CD4-positive, alpha-beta T cell treated with Interleukin-6 for 4 hours (primary cell): ENCODE results near the gene BAHD1.

ENCODE experiments used
- DNase-seq: peaks from one replicate; pipeline ENCODE4 v3.0.0-alpha.2; 2020; ENCODE audit warnings: mixed read lengths

Gene BAHD1

DNA sequence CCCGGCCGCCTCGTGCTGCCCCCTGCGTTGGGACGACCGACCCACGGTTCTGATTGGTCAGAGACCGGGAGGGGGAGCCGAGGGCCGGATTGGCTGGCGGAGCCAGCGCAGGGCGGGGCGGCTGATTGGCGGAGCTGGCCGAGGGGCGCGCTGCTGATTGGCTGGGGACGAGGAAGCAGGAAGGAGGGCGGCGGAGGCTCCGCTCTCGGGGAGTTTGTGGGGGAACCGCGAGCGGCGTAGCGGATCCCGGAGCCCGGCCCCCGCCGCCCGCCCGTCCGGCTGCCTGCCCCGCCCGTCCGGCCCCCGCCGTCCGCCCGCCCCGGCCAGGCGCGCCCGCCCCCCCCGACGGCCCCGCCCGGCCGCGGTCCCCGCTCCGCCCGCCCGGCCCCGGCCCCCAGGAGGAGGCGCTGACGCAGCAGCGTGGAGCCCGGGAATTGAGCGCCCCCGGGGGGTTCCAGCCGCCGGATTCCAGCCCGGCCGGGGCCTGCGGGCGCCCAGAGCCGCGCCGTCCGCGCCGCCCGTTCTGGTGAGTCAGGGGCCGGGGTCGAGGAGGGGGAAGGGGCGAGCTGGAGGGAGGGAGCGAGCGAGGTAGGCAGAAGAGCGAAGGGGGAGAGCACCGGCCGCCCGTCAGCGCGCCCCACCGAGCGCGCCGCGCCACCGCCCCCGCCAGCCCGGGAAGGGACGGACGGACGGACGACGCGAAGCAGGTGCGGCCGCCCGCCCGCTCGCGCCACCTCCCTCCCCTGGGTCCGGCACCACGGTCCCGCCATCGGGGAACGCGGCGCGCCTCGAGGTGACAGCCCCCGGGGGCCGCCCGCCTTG lies at the start of gene BAHD1:
Gene BAHD1 (plus strand): TSS at position 211 of the 822 bp plus-strand sequence. CDS start 17,512 bp downstream, outside the sequence.
- DNase-seq: peak; percentile 97

DNA sequence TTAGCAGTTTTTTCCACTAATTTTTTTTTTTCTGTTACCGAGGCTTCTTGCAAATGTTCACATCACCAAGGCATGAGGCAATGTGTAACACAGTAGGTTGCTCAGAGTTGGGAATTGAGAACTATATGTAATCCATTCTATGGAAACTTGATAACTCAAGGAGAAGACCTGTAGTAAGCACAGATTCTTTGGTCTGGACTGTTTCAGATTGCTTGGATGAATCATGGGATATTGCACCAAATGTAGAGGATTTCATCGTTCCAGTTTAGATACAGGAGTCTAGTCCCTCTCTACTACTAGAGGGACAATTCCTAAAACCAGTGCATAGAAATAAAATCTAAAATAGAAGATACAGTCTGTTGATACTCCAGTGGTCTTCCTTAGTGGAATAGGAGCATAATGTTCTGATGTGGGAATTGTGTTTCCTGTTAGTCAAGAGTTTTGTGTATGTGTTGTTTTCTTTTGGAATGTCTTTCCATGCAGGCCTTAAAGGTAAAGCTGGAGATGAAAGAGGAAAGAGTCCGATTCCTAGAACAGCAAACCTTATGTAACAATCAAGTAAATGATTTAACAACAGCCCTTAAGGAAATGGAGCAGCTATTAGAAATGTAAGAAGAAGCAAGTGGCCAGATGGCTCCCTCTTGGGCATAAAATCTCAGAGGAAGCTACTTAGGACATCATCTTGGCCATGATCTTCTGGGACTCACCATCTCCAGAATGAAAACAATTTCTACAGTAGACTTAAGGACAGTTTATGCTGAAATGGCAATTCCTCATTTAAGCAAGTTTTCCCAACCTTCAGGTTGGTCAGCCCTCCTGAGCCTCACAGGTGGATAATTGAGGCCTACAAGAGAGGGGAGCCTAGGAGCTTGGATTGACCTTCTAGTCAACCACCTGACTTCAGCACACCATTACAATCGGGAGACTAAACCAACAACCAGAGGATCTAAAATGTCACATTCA lies 47.5 kb upstream of the BAHD1 start:
- DNase-seq: no peak

DNA sequence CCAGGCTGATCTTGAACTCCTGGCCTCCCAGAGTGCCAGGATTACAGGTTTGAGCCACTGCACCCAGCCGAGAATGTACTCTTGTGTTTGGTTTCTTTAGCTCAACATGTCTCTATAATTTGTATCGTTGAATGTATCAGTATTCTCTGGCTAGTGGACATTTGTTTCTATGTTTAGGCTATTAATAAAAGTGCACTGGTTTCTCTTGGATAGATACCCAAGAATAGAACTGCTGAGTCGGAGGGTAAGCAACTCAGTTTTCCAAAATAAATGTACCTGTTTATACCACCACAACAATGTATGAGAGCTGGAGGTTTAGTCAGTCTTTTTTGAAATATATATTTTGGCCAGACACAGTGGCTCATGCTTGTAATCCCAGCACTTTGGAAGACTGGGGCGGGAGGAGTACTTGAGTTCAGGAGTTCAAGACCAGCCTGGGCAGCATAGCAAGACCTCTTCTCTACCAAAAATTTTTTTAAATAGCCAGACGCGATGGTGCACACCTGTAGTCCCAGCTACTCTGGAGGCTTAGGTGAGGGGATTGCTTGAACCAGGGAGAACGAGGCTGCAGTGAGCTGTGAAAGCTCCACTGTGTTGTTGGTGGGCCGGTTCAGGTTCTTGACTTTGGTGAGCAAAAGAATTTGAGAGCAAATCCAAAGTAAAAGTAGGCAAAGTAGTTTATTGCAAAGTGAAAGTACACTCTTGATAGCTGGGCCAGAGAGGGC lies 42.9 kb upstream of the BAHD1 start:
- DNase-seq: no peak

DNA sequence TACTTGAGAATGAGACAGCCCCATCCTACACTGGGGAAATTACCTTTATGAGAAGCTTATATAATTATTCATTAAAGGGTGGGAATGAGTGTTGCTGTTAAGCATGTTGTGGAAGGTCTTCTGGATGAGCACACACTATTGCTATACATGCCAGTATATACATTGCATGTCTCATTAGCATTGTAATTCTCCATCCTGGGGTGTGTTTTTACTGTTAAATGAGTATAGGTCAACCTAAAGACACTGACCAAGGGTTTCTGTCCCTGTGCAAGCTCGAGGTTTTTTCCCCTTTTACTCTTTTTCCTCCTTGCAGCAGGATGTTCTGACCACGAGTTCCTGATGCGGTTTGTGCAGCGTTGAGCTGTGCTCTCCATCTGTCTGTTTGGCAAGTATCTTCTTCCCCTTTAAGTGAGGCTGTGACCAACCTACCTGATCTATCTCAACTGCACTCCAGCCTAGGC lies 42.3 kb upstream of the BAHD1 start:
- peak; percentile 21 for DNase-seq

DNA sequence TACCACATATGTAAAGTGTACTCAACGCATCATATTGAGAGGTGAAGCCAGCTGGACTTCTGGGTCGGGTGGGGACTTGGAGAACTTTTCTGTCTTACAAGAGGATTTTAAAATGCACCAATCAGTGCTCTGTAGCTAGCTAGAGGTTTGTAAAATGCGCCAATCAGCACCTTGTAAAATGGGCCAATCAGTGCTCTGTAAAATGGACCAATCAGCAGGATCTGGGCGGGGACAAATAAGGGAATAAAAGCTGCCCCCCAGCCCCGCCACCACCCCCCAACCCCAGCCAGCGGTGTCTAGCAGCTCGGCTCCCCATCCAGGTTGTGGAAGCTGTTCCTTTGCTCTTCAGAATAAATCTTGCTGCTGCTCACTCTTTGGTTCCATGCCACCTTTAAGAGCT lies 41.4 kb upstream of the BAHD1 start:
- DNase-seq: no peak

DNA sequence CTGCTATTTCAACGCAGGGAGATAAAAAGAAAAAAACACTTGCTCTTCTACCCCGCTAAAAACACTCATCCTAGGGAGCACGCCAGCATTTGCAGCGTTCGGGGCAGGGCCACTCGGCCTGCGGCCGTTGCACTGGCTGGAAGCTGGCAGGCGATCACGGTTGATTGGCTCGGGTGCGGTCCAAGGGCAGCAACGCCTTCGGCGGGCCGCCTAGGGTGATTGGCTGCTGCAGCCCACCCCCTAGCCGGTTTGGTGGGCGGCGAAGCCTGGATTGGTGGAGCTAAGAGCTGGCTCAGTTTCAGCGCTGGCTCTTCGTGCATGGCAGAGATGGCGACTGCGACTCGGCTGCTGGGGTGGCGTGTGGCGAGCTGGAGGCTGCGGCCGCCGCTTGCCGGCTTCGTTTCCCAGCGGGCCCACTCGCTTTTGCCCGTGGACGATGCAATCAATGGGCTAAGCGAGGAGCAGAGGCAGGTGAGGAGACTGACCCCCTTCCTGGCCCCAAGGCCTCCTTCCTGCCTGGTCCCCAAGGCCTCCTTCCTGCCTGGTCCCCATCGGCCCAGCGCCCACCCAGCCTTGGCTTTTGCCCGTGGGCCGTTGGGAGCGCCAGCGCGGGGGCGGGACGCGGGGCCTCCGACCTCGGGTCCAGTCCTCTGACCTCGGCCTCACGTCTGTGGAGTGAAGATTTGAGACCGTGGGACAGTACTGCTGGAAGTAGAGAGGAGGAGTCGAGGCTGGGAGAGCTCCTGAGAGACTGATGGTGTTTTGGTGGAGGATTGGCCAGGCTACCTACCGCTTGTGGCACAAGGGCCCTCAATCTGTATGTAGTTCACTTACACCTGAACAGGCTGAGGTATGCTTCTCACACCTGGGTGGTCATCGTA lies 35.0 kb upstream of the BAHD1 start, which contains the start of gene IVD:
Gene IVD (plus strand): TSS at position 295 of the 881 bp plus-strand sequence. CDS start 33 bp downstream, at position 328.
- peak; percentile 89 for DNase-seq

DNA sequence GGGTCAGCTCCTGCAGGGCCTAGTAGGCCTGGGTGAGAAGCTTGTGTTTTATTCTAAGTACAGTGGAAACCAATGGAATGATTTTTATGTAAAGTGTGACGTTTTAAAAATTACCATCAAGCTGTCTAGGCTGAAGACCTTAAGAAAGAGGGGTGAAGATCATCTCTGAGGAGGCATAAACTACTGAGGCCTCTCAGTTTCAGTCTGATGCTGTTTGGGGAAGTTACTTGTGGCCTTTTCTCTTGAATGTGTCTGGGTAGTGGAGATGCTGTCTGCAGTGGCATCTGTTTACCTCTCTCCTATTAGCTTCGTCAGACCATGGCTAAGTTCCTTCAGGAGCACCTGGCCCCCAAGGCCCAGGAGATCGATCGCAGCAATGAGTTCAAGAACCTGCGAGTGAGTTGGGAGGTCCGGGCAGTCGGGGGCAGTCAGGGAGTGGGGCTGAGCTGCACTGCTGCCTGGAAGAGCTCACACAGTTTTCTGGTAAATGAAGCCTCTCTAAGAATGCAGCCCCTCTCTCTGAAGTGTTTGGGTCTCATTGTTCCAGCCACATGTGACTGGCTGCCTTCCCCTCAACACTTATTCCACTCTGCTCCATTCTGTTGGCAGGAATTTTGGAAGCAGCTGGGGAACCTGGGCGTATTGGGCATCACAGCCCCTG lies 33.3 kb upstream of the BAHD1 start:
- no peak for DNase-seq

DNA sequence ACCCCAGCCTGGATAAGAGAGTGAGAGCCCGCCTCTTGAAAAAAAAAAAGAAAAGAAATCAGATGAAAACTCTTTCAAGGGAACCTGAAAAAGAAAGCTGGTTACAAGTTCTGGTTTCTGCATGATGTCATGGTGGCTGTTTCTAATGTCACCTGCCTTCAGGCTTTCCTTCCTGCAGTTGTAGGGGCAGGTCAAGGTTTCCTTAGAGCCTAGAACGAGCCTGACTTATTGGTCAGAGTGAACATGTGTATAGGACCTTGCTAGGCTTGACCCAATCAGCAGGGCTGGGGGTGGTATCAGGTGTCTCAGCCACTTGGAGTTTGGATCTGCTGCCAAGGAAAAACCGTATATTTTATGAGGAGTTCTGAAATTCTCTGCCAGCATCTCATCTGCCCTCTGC lies 31.4 kb upstream of the BAHD1 start:
- no peak for DNase-seq

DNA sequence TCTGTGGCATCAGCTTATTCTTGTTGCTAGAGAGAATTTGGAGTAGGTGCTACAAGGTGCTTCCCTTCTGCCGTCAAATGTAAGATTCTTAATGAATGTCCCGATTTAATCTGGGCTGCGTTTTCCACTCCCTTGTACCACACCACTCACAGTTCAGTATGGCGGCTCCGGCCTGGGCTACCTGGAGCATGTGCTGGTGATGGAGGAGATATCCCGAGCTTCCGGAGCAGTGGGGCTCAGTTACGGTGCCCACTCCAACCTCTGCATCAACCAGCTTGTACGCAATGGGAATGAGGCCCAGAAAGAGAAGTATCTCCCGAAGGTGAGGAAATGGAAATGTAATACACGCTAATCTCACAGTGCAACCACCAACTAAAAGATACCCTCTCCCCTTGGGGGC lies 30.3 kb upstream of the BAHD1 start:
- no peak for DNase-seq

DNA sequence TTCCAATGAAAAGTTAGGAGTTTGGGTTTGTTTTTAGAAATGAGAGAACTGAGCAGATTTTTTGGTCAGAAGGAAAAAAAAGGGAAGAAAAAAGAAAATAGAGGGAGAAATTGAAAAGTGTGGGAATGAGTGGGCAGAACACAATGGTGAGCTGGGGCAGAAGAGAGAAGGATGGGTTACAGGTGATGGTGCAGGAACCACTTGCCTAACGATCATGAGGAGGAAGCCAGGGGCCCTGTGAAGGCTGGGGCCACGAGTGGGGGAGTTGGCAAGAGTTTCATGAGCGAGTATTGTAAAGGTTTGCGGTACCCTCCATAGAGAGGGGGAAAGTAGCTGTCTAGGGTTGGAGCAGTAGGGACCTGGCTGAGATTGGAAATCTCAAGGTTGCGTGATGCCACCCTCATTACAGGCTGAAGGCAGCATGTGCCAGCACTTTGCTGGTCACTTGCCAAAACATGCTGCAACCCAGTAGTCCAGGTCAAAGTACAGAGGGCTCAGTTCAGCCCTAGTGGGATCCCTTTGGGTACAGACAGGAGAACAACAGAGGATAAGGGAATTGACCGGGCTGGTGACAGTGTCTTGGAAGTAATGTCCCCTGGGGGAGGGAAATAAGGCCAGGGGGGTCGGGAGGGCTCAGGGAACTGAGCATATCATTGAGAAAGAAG lies 28.5 kb upstream of the BAHD1 start:
- no peak for DNase-seq

DNA sequence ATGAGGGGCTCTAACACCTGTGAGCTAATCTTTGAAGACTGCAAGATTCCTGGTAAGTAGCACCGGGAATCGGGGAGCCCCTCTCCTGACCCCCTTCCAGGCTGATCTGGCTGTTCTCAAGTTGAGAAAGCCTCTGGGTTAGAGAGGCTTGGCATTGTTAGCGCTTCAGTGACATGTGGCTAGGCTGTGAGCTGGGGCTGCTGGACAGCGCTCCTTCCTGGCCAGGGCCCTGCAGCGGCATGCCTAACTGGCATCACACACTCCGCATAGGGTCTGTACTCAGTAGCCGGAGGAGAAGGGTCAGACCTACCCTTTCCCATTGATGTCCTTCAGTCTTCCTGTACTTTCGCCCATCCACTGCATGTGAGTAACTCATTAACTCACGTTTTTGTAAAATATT lies 27.7 kb upstream of the BAHD1 start:
- DNase-seq: no peak

DNA sequence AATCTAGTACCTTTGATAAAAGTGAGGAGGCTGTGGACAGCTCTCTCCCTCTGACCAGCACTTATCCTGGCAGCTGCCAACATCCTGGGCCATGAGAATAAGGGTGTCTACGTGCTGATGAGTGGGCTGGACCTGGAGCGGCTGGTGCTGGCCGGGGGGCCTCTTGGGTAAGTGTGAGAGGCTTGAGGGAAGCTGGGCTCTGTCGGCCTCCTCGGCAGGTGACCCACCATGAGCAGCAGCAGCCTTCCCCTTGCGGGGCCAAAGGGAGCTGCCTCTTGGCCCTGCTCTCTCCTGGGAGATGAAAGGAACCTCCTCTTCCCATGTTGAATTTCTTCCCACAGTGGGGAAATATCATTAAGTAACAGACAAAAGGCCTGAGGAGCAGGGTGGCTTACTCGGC lies 25.9 kb upstream of the BAHD1 start:
- DNase-seq: no peak

DNA sequence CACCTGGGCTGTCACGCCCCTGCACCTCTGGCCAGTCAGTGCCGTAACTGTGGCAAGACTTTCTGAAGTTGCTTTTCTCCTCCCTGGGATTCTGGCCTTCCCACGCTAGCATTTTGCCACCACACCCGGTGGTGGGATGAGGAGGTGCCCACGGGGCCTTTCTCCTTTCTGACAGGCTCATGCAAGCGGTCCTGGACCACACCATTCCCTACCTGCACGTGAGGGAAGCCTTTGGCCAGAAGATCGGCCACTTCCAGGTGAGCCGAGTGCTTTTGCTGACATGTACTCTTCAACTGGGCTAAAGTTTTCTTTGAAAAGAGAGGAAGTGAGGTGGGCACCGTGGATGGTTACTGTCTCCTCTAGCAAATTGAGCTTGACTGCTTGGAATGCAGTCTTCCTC lies 25.5 kb upstream of the BAHD1 start:
- no peak for DNase-seq

DNA sequence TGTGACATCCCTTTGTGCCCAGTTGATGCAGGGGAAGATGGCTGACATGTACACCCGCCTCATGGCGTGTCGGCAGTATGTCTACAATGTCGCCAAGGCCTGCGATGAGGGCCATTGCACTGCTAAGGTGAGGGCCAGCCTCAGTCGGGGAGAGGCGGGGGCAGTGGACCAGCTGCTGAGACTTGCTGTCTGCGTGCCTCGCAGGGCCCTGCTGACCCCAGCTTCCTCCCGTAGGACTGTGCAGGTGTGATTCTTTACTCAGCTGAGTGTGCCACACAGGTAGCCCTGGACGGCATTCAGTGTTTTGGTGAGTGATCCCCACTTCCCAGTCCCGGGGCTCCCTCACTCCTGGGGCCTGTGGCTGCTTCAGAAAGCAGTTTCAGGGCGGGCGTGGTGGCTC lies 24.7 kb upstream of the BAHD1 start:
- no peak for DNase-seq

DNA sequence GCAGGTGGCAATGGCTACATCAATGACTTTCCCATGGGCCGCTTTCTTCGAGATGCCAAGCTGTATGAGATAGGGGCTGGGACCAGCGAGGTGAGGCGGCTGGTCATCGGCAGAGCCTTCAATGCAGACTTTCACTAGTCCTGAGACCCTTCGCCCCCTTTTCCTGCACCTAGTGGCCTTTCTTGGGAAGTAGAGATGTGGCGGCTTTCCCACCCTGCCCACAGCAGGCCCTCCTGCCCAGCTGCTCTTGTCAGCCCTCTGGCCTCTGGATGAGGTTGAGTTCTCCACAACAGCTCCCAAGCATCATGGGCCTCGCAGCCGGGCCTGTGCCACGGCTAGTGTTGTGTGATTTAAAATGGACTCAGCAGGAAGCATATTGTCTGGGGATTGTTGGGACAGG lies 22.6 kb upstream of the BAHD1 start:
- no peak for DNase-seq

DNA sequence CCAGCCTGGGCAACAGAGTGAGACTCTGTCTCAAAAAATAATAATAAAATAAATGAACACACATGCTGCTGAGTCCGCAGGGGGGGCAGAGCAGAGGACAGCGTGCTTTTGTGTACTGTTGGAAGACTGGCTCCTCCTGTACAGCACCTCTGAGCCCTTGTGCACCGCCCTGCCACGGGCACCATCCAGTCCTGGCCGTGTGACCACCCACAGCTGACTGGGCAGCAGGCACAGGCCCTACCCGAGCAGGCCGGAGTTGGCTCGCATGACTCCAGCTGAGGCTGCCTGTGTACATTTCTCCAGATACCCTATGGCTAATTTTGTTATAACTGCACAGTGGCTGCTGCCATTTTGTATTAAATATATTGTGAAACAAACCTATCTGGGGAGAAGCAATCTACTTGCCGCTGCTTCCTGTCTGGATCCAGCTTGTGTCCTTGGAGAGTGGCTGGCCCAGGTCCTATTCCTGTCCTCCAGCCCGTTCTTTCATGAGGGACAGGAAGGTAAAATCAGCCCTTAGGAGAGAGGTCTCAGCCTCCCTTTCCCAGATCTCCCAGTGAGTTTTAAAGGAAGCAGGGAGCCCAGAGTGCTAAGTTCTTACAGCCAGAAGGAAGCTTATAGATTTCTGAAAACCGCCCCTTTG lies 20.6 kb upstream of the BAHD1 start:
- DNase-seq: no peak

DNA sequence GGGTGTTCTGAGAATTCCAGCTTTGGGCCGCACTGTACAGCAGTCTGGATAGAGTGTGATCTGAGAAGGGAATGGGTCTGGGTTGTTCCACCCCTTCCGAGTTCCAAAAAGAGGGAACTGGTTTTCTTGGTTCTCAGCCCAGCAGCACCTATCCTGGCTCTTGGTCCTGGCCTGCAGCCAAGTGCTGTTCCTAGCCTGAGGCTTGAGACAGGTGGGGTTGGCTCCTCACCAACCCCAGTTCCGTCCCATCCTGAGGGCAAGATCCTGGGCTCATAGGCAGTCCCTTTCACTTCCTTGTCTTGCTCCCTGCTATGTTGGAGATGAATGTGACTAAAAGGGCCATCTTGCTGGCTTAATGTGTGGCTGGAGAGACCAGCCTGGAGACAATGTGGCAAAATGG lies 20.0 kb upstream of the BAHD1 start:
- DNase-seq: no peak

DNA sequence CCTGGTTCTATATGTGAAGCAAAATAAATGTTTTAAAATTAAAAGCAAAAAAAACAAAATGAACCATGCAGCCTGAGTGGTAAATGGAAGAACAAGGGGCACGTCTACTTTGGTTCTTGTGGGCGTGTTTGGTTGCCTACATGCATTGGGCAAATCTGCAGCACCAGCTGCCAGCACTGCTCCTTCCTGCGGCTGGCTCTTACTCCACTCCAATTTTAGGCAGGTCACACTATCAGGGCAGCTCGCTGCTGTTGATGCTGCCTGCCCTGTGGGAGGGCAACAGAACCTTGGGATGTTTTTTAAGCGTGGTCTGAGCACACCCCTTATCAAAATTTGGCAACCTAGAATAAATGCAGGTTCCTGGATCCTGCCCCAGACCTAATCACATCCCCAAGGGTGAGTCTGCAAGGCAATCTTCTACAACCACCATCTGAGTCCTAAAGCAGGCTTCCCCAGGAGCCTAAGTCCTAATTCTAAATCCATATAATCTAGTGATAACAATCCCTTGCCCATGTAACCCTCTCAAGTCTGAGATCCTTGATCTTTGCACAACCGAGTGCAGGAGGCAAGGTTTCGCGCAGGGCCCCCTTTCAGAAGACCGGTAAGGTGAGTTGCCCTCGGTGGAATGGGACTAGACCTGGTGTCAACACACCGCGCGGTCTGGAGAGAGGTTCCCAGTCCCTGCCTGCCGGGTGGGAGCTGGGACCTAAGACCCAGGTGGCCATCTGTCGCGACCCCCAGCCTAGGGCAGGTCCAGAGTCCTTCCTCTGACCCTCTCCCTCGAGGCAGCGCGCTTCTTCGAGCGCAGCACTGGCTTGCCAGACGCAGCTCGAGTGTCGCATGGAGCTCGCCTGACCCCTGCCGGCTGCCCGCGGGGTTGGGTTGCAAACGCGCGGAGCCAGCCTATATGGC lies 19.3 kb upstream of the BAHD1 start:
- DNase-seq: peak; percentile 83

DNA sequence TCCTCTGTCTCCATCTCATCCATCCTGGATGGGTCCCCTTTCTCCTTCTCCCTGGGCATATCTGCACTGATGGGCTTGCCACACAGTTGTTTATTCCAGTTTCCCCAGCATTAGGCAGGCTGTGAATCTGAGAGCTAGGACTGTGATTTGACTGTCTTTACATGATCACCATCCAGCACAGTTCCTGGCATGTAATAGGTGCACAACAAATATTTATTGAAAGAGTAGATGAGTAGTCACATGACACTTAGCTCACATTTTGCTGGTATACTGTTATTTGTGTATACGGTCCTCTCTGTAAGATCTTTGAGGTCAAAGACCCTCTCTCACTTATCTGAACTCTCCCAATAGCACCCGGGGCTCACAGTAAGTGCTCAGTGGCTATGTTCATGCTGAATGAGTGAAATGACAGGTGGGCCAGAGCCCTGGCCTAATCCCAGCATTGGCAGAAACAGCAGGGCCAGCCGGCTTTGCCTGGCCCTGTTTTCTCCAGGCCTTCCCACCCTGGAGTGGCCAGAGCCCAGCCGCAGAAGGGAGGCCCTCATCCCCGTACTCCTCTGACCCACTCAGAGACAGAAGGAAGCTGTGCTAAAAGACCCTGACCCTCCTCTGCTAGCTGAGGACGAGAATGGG lies 16.2 kb upstream of the BAHD1 start:
- no peak for DNase-seq
